GM23338 (cell line): ENCODE data around the gene PEAK3. TPM values are rescaled to one million over a fixed set of nuclear protein-coding genes. Genes with fewer than 3 reads are reported as not detected.
A peak's percentile ranks its signal among the peaks of the same experiment; 100 is the strongest.

ENCODE experiments used
- ATAC-seq: fragments of 200-7000 bp; cut with Tn5 transposase; 3 replicates; pipeline ENCODE4 v1.9.1; 2020
- DNase-seq: peaks from one replicate; pipeline ENCODE4 v3.0.0-alpha.2; 2015; ENCODE audit warnings: low spot score
- H2AFZ ChIP-seq: fragments of 200-600 bp; sonication (generic); 2 replicates; pipeline ENCODE4 v1.8.0; 2016; ENCODE audit warnings: antibody characterized with exemption, mild to moderate bottlenecking, moderate library complexity
- H3F3A ChIP-seq: fragments of 200-600 bp; sonication (generic); replicated peaks from 2 replicates; pipeline ENCODE4 v1.8.0; 2017; ENCODE audit warnings: antibody characterized with exemption, mixed run types, low read depth
- H3K27ac ChIP-seq: fragments of 200-600 bp; sonication (generic); 2 replicates; pipeline ENCODE4 v1.6.1; 2016; ENCODE audit warnings: low read depth
- H3K27me3 ChIP-seq: fragments of 200-600 bp; sonication (generic); 2 replicates; pipeline ENCODE4 v1.8.0; 2016; ENCODE audit warnings: mild to moderate bottlenecking, mixed run types, moderate library complexity; ENCODE audit not compliant: insufficient read depth
- H3K36me3 ChIP-seq: fragments of 200-600 bp; sonication (generic); 2 replicates; pipeline ENCODE4 v1.8.0; 2016; ENCODE audit warnings: mild to moderate bottlenecking; ENCODE audit not compliant: insufficient read depth
- H3K4me1 ChIP-seq: fragments of 200-600 bp; sonication (generic); 2 replicates; pipeline ENCODE4 v1.8.0; 2016; ENCODE audit warnings: mild to moderate bottlenecking, moderate library complexity; ENCODE audit not compliant: insufficient read depth
- H3K4me2 ChIP-seq: fragments of 200-600 bp; sonication (generic); 2 replicates; pipeline ENCODE4 v1.7.1; 2017; ENCODE audit warnings: mixed run types
- H3K4me3 ChIP-seq: fragments of 200-600 bp; sonication (generic); 2 replicates; pipeline ENCODE4 v1.6.1; 2016; ENCODE audit warnings: mixed run types
- H3K79me2 ChIP-seq: fragments of 200-600 bp; sonication (generic); replicated peaks from 2 replicates; pipeline ENCODE4 v1.8.0; 2017; ENCODE audit warnings: mild to moderate bottlenecking; ENCODE audit not compliant: insufficient read depth
- H3K9me2 ChIP-seq: fragments of 200-600 bp; sonication (generic); 2 replicates; pipeline ENCODE4 v1.8.0; 2017; ENCODE audit not compliant: insufficient read depth
- H4K20me1 ChIP-seq: fragments of 200-600 bp; sonication (generic); replicated peaks from 2 replicates; pipeline ENCODE4 v1.8.0; 2017; ENCODE audit warnings: mild to moderate bottlenecking; ENCODE audit not compliant: insufficient read depth
- H3K27ac Mint-ChIP-seq: 2 replicates; pipeline ENCODE4 v1.8.0; 2020; ENCODE audit warnings: inconsistent platforms, mild to moderate bottlenecking, moderate library complexity, mixed read lengths
- H3K27me3 Mint-ChIP-seq: 3 replicates; pipeline ENCODE4 v1.8.0; 2022; ENCODE audit warnings: low read depth, mild to moderate bottlenecking, moderate library complexity, mixed read lengths, inconsistent platforms; ENCODE audit not compliant: insufficient read depth, poor library complexity
- H3K36me3 Mint-ChIP-seq: 3 replicates; pipeline ENCODE4 v1.8.0; 2021; ENCODE audit warnings: low read depth, mild to moderate bottlenecking, inconsistent platforms, moderate library complexity, mixed read lengths
- H3K4me1 Mint-ChIP-seq: 3 replicates; pipeline ENCODE4 v1.8.0; 2020; ENCODE audit warnings: mild to moderate bottlenecking, inconsistent platforms, mixed read lengths
- H3K4me3 Mint-ChIP-seq: 3 replicates; pipeline ENCODE4 v1.8.0; 2021; ENCODE audit warnings: moderate library complexity, mild to moderate bottlenecking, inconsistent platforms, mixed read lengths
- H3K9me3 Mint-ChIP-seq: 3 replicates; pipeline ENCODE4 v1.8.0; 2020; ENCODE audit warnings: moderate library complexity, mild to moderate bottlenecking, inconsistent platforms, mixed read lengths
- EZH2 ChIP-seq: fragments of 200-600 bp; sonication (generic); IDR thresholded peaks from one replicate; pipeline ENCODE4 v1.8.0; 2017; ENCODE audit warnings: antibody characterized with exemption, mild to moderate bottlenecking, low read depth; ENCODE audit not compliant: unreplicated experiment
- EZH2phosphoT487 ChIP-seq: fragments of 200-600 bp; sonication (generic); IDR thresholded peaks from one replicate; pipeline ENCODE4 v1.8.1; 2018; ENCODE audit warnings: antibody characterized with exemption; ENCODE audit not compliant: unreplicated experiment
- JUNB ChIP-seq: IDR thresholded peaks from one replicate; pipeline ENCODE4 v1.6.1; 2016; ENCODE audit warnings: antibody characterized with exemption; ENCODE audit not compliant: unreplicated experiment
- NANOG ChIP-seq: IDR thresholded peaks from 2 replicates; pipeline ENCODE4 v1.6.1; 2016; ENCODE audit warnings: antibody characterized with exemption, borderline replicate concordance
- POLR2AphosphoS5 ChIP-seq: IDR thresholded peaks from 2 replicates; pipeline ENCODE4 v1.6.1; 2016; ENCODE audit warnings: antibody characterized with exemption, low read depth
- STAT1 ChIP-seq: IDR thresholded peaks from one replicate; pipeline ENCODE4 v1.6.1; 2016; ENCODE audit warnings: antibody characterized with exemption; ENCODE audit not compliant: unreplicated experiment
- ZNF114 ChIP-seq: fragments of 250-450 bp; sonication (Bioruptor Pico); IDR thresholded peaks from 2 replicates; pipeline ENCODE4 v1.5.0; 2020; ENCODE audit warnings: mild to moderate bottlenecking, moderate library complexity
- ZNF331 ChIP-seq: fragments of 250-450 bp; sonication (Bioruptor Pico); IDR thresholded peaks from 2 replicates; pipeline ENCODE4 v1.5.0; 2020; ENCODE audit warnings: low read depth, mild to moderate bottlenecking, moderate library complexity
- polyA plus RNA-seq: library from polyadenylated mRNA; unstranded; fragments of >200 nt; fragmentation: Nextera tagmentation; extraction: Ambion mirVana; gene quantifications from 2 replicates; pipeline ENCODE4 v1.2.1, GENCODE V29; 2016
- total RNA-seq: library from RNA; depleted of rRNA; stranded (reverse); fragments of >200 nt; shearing (Covaris generic); gene quantifications from 2 replicates; pipeline ENCODE4 v1.2.3, GENCODE V29; 2014
- TF ChIP-seq, protein P1 (sequence below): fragments of 250-450 bp; sonication (Bioruptor Pico); IDR thresholded peaks from 2 replicates; pipeline ENCODE4 v1.5.0; 2020; ENCODE audit warnings: mild to moderate bottlenecking, moderate library complexity
- TF ChIP-seq, protein P2 (sequence below), 2 experiments: fragments of 200-600 bp in 1 of 2; sonication (generic) in 1 of 2; conservative IDR thresholded peaks; 2 replicates each; pipeline versions ENCODE4 v1.5.1 to v1.6.1; 2016 to 2017; ENCODE audit warnings: antibody characterized with exemption in 2 of 2, low read depth in 2 of 2, mild to moderate bottlenecking in 2 of 2, moderate library complexity in 1 of 2
- TF ChIP-seq, protein P3 (sequence below): IDR thresholded peaks from 2 replicates; pipeline ENCODE4 v1.6.1; 2016; ENCODE audit warnings: antibody characterized with exemption

Gene PEAK3
- total and polyA plus RNA-seq, 2 experiments from 2014 or later, result not detected

DNA sequence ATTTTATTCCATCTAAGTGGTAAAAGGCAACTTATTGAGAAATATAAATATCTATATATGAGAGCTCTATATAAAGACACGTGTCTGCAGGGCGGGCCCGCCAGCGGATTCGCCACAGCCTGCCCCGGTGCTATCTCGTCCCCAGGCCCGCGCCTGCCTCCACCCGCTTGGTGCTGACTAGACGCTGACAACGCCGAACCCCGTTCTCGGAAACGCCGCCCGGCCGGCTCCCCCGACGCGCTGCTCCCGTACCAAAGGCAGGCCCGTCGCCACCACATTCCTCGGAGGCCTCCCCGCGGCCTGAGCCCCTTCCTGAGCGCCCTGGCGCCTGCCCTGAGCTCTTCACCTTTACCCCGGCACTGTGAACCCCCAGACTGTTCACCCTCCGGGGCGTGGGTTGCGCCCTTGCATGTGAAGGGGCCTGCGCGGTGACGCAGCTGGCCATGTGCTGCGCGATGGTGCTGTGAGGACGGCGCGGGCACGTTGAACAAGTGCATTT lies 51.9 kb downstream of the PEAK3 start:
- H3K4me3 Mint-ChIP-seq, result no peak overlapping the region
- no peak overlapping the region for H3K4me2 ChIP-seq
- H4K20me1 ChIP-seq, result peaks cover 3% of the 10 kb centered on the region
- H2AFZ ChIP-seq, result no peak overlapping the region
- 0 out of 2 replicates have a peak, but pooled peaks cover 10% of the 10 kb centered on the region for H3F3A ChIP-seq
- 0 out of 3 replicates have a peak, but pooled peaks cover under 1% of the 10 kb centered on the region for H3K9me3 Mint-ChIP-seq
- 0 out of 2 replicates have a peak, but pooled peaks have one; percentile 24 for TF ChIP-seq POLR2AphosphoS5
- TF ChIP-seq ZNF331 (CRISPR knock-in tag), result no peak
- no peak overlapping the region for H3K27ac Mint-ChIP-seq
- peaks cover 5% of the 10 kb centered on the region for H3K4me1 Mint-ChIP-seq
- H3K4me3 ChIP-seq, result no peak overlapping the region
- H3K36me3 Mint-ChIP-seq, result peaks cover 33% of the 10 kb centered on the region
- DNase-seq, result no peak
- H3K4me1 ChIP-seq, result 0 out of 2 replicates have a peak, but pooled peaks cover under 1% of the 10 kb centered on the region
- no peak overlapping the region; the same call in 1 of the 2 replicates for H3K27ac ChIP-seq
- ATAC-seq, result no peak
- peaks cover 12% of the 10 kb centered on the region for H3K27me3 Mint-ChIP-seq
- peaks cover 13% of the 10 kb centered on the region for H3K79me2 ChIP-seq
- no peaks in the 10 kb centered on the region for H3K36me3 ChIP-seq
- H3K9me2 ChIP-seq, result no peaks in the 10 kb centered on the region
- no peaks in the 10 kb centered on the region for H3K27me3 ChIP-seq

DNA sequence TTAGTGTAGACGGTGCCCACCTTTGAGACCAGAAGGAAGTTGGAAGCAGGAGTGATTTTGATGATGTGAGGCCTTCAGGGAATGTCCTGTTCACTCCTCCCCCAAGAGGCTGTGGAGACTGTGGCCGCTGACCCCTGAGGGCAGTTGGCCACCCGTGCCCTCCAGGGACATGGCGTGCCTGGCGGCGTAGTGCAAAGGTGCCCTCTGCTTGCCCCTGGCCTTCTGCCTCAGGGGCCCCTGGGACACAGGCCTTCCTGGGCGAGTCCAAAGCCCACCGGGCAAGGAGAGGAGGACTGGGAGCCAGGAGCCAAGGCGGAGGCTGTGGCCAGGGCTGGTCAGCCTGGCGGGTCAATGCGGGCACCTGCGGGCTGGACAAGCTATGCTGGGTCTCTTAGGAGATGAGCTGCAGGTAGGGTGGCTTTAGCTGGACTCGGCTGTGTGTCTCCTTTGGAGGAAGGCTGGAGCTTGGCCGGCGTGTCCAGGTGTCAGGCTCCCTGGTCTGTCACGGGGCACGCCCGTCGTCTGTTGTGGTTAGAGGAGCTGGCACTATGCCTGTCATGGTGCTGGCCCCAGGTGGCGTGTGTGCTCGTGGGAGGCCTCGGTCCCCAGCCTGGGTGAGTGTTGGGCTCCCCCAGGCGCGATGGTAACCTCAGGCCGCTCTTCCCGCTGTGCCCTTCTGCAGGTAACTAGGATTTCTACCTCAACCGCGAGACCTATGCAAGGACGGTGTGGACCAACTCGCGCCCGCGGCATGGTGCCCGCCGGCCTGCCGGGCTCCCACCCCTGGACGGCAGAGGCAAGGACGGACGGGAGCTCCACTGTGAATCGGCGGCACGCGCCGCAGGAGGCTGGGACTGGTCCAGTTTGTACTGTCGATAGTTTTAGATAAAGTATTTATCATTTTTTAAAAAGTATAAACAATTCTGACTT lies 52.6 kb downstream of the PEAK3 start:
- no peak overlapping the region for H3K4me3 Mint-ChIP-seq
- Histone ChIP-seq H3K27ac (no peak overlapping the region), H3K79me2 (peaks cover 6% of the 10 kb centered on the region), H3K4me1 (no peaks in the 10 kb centered on the region), H3K36me3 (no peaks in the 10 kb centered on the region), H4K20me1 (peaks cover 3% of the 10 kb centered on the region), H3F3A (0 out of 2 replicates have a peak, but pooled peaks cover 10% of the 10 kb centered on the region), H3K4me2 (no peak overlapping the region), H2AFZ (no peak overlapping the region), H3K9me2 (no peaks in the 10 kb centered on the region), H3K4me3 (no peak overlapping the region), H3K27me3 (no peaks in the 10 kb centered on the region)
- H3K27ac Mint-ChIP-seq, result no peak overlapping the region
- H3K27me3 Mint-ChIP-seq, result peaks cover 11% of the 10 kb centered on the region
- no peak for ATAC-seq
- H3K36me3 Mint-ChIP-seq, result peaks cover 36% of the 10 kb centered on the region
- no peaks in the 10 kb centered on the region for H3K9me3 Mint-ChIP-seq
- H3K4me1 Mint-ChIP-seq, result peaks cover 3% of the 10 kb centered on the region; the same call in 2 of the 3 replicates
- DNase-seq, result no peak
- TF ChIP-seq ZNF114 (CRISPR knock-in tag) (no peak), POLR2AphosphoS5 (no peak), EZH2phosphoT487 (no peak), EZH2 (no peak), NANOG (no peak), JUNB (no peak), ZNF331 (CRISPR knock-in tag) (no peak), STAT1 (no peak)
- TF ChIP-seq, protein P1, sequence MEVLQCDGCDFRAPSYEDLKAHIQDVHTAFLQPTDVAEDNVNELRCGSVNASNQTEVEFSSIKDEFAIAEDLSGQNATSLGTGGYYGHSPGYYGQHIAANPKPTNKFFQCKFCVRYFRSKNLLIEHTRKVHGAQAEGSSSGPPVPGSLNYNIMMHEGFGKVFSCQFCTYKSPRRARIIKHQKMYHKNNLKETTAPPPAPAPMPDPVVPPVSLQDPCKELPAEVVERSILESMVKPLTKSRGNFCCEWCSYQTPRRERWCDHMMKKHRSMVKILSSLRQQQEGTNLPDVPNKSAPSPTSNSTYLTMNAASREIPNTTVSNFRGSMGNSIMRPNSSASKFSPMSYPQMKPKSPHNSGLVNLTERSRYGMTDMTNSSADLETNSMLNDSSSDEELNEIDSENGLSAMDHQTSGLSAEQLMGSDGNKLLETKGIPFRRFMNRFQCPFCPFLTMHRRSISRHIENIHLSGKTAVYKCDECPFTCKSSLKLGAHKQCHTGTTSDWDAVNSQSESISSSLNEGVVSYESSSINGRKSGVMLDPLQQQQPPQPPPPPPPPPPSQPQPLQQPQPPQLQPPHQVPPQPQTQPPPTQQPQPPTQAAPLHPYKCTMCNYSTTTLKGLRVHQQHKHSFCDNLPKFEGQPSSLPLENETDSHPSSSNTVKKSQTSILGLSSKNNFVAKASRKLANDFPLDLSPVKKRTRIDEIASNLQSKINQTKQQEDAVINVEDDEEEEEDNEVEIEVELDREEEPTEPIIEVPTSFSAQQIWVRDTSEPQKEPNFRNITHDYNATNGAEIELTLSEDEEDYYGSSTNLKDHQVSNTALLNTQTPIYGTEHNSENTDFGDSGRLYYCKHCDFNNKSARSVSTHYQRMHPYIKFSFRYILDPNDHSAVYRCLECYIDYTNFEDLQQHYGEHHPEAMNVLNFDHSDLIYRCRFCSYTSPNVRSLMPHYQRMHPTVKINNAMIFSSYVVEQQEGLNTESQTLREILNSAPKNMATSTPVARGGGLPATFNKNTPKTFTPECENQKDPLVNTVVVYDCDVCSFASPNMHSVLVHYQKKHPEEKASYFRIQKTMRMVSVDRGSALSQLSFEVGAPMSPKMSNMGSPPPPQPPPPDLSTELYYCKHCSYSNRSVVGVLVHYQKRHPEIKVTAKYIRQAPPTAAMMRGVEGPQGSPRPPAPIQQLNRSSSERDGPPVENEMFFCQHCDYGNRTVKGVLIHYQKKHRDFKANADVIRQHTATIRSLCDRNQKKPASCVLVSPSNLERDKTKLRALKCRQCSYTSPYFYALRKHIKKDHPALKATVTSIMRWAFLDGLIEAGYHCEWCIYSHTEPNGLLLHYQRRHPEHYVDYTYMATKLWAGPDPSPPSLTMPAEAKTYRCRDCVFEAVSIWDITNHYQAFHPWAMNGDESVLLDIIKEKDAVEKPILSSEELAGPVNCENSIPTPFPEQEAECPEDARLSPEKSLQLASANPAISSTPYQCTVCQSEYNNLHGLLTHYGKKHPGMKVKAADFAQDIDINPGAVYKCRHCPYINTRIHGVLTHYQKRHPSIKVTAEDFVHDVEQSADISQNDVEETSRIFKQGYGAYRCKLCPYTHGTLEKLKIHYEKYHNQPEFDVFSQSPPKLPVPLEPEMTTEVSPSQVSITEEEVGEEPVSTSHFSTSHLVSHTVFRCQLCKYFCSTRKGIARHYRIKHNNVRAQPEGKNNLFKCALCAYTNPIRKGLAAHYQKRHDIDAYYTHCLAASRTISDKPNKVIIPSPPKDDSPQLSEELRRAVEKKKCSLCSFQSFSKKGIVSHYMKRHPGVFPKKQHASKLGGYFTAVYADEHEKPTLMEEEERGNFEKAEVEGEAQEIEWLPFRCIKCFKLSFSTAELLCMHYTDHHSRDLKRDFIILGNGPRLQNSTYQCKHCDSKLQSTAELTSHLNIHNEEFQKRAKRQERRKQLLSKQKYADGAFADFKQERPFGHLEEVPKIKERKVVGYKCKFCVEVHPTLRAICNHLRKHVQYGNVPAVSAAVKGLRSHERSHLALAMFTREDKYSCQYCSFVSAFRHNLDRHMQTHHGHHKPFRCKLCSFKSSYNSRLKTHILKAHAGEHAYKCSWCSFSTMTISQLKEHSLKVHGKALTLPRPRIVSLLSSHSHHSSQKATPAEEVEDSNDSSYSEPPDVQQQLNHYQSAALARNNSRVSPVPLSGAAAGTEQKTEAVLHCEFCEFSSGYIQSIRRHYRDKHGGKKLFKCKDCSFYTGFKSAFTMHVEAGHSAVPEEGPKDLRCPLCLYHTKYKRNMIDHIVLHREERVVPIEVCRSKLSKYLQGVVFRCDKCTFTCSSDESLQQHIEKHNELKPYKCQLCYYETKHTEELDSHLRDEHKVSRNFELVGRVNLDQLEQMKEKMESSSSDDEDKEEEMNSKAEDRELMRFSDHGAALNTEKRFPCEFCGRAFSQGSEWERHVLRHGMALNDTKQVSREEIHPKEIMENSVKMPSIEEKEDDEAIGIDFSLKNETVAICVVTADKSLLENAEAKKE, result no peak
- TF ChIP-seq, protein P2, sequence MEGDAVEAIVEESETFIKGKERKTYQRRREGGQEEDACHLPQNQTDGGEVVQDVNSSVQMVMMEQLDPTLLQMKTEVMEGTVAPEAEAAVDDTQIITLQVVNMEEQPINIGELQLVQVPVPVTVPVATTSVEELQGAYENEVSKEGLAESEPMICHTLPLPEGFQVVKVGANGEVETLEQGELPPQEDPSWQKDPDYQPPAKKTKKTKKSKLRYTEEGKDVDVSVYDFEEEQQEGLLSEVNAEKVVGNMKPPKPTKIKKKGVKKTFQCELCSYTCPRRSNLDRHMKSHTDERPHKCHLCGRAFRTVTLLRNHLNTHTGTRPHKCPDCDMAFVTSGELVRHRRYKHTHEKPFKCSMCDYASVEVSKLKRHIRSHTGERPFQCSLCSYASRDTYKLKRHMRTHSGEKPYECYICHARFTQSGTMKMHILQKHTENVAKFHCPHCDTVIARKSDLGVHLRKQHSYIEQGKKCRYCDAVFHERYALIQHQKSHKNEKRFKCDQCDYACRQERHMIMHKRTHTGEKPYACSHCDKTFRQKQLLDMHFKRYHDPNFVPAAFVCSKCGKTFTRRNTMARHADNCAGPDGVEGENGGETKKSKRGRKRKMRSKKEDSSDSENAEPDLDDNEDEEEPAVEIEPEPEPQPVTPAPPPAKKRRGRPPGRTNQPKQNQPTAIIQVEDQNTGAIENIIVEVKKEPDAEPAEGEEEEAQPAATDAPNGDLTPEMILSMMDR (conservative IDR thresholded peaks at IDR 0.05; ENCODE audit: low read depth in 2 of 2), result no peak
- TF ChIP-seq, protein P3, sequence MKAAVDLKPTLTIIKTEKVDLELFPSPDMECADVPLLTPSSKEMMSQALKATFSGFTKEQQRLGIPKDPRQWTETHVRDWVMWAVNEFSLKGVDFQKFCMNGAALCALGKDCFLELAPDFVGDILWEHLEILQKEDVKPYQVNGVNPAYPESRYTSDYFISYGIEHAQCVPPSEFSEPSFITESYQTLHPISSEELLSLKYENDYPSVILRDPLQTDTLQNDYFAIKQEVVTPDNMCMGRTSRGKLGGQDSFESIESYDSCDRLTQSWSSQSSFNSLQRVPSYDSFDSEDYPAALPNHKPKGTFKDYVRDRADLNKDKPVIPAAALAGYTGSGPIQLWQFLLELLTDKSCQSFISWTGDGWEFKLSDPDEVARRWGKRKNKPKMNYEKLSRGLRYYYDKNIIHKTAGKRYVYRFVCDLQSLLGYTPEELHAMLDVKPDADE, result no peak
